Activated CD8-positive, alpha-beta memory T cell treated with anti-CD3 and anti-CD28 coated beads for 4 hours (primary cell): ENCODE results near the gene GPR35.

Experiments
- DNase-seq, 2 donors: peaks; one replicate each; pipeline ENCODE4 v3.0.0-alpha.2; 2020; ENCODE audit warnings: low read depth in 2 of 2

The GPR35 gene, protein sequence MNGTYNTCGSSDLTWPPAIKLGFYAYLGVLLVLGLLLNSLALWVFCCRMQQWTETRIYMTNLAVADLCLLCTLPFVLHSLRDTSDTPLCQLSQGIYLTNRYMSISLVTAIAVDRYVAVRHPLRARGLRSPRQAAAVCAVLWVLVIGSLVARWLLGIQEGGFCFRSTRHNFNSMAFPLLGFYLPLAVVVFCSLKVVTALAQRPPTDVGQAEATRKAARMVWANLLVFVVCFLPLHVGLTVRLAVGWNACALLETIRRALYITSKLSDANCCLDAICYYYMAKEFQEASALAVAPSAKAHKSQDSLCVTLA

DNA sequence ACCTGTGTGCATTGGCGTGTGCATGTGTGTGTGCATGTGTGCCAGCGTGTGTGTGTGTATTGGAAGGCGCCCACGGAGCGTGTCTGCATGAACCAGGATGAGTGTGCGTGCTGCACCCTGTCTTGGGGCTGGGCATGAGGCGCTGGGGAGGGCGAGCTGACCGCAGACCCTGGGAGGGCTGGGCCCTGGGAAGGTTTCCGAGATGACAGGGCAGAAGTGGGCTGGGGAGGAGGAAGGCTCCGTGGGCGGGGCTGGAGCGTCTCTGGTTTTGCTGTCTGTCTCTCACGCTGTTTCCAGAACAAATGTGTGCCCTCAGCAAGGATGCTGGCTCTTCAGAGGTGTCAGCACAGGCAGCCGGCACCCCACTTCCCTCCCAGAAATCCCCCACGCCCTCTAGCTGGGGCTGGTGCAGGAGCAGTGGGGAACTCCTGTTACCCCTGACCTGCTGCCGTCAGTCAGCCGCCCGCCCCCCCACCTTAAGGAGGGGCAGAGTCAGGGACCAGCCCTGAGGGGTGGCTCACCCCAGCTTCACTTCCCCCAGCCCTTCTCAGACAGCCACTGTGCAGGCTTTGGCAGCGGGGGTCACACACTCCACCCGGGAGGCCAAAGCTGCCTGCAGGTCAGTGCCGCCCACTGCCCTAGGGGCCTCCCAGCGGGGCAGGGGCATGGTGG, at the start of gene GPR35:
Gene GPR35, plus strand, starts transcription at position 531 of the 672 bp plus-strand sequence. CDS start 4,473 bp downstream, outside the sequence.
- peak; percentile 60 to 70 for DNase-seq

DNA sequence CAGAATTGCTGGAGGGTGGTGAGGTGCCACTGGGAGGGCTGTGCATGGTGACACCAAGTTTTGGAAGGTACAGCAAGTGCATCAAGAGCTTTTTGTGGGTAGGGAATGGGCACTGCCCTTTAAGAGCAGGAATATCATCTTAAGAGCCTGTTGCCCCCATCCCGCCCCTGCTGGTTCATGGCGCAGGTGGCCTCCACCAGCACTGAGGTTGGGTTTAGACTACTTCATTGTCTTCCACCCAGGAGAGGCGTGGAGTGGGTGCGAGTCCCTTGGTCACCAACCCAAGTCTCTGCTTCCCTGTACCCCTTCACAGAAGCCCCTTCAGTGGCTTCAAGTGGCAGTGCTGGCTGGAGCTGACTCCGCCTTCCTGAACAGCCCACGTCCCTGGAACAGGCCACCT, 49.2 kb upstream of the GPR35 start:
- DNase-seq = no peak

- DNase-seq = no peak
These were observed 48.7 kb upstream of the GPR35 start for GRCh38 chr2:240576436-240577205.

DNA sequence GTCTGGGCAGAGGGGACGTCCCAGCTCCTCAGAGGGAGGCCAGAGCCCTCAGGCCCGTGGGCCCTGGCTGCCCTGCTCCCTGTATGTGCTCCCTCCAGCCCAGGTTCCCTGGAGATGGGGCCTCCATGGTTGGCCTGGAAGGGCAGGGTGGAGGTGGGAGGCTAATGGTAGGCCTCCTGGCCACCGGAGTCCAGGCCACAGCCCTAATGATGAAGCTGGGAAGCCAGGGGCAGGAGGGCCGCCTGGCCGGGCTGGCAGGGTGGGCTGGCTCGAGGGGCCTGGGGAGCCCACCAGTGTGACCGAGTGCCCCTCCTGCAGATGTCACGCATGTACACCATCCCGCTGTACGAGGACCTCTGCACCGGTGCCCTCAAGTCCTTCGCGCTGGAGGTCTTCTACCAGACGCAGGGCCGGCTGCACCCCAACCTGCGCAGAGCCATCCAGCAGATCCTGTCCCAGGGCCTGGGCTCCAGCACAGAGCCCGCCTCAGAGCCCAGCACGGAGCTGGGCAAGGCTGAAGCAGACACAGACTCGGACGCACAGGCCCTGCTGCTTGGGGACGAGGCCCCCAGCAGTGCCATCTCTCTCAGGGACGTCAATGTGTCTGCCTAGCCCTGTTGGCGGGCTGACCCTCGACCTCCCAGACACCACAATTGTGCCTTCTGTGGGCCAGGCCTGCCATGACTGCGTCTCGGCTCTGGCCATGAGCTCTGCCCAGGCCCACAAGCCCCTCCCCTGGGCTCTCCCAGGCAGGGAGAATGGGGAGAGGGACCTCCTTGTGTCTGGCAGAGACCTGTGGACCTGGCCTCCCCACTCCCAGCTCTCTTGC, 47.8 kb upstream of the GPR35 start:
- no peak for DNase-seq

DNA sequence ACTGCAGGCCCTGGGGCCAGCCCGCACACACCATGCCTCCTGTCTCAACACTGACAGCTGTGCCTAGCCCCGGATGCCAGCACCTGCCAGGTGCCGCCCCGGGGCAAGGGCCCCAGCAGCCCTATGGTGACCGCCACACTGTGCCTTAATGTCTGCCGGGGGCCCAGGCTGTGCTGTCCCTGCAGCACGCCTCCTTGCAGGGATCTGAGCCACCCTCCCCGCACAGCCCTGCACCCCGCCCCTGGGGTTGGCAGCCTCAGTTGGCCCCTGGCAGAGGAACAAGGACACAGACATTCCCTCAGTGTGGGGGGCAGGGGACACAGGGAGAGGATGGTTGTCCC, 47.2 kb upstream of the GPR35 start:
- no peak for DNase-seq

DNA sequence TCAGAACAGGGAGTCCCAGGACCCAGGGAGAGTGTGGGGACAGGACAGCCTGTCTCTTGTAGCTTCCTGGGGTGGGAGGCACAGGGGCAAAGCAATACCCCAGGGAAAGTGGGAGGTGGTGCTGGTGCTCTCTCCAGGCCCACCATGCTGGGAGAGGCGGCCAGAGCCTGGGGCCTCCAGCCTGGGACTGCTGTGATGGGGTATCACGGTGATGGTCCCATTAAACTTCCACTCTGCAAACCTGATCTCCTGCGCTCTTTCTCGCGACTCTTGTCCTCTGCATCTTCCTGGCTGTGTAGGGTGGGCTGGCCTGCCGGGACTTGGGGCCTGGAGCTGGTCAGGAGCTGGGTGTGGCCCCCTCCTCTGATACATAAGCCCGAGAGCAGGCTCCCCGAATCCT, 46.8 kb upstream of the GPR35 start:
- DNase-seq = no peak

DNA sequence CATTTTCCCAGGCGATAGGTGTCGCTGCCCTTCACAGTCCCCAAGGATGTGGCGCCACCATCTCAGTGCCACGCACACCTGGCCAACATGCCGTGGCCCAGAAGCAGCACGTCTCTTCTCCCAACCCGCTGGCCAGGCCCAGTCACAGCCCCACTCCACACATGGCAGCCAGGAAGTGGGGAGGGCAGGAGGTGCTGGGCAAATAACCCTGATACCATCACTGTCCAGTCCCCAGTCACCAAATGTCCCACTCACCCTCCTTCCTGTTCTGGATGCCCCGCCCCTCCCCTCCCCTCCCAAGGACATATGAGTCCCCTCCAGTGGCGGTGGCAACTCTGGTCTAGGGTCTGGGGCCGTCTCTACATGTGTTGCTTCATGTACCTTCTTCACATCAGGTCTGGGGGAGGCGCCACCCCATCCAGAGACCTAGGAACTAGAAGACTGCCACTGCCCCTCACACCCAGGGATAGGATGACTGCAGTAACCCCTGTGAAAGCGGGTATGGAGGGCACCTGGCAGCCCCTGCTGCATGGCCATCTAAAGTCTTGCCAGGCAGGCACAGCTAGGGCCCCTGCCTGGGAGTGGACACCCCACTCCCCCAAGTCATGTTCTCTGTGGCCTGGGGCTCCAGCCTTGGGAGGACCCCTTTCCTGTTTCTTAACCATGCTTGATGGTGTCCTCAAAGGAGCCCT, 46.1 kb upstream of the GPR35 start:
- DNase-seq = no peak

- peak in 1 of 2 donors; percentile 48 for DNase-seq
These were observed 45.3 kb upstream of the GPR35 start for GRCh38 chr2:240579771-240580614.

- no peak for DNase-seq
These were observed 43.5 kb upstream of the GPR35 start for GRCh38 chr2:240581811-240582210.

DNA sequence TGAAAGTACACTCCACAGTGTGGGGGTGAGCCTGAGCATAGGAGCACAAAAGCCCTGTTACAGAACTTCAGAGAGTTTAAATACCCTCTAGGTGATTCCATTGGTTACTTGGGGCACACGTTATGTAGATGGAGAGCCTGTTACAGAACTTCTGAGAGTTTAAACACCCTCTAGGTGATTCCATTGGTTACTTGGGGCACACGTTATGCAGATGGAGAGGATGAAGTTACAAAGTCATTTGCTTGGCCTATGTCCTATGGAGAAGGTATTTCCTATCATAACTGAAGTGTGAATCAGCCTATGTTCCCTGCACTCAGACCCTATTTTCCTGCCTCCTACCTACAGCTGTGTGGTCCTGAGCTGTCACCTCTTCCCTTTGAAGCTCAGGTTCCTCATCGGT, 42.5 kb upstream of the GPR35 start:
- DNase-seq = no peak

GRCh38 chr2:240583774-240584173, 41.5 kb upstream of the GPR35 start:
- no peak for DNase-seq

DNA sequence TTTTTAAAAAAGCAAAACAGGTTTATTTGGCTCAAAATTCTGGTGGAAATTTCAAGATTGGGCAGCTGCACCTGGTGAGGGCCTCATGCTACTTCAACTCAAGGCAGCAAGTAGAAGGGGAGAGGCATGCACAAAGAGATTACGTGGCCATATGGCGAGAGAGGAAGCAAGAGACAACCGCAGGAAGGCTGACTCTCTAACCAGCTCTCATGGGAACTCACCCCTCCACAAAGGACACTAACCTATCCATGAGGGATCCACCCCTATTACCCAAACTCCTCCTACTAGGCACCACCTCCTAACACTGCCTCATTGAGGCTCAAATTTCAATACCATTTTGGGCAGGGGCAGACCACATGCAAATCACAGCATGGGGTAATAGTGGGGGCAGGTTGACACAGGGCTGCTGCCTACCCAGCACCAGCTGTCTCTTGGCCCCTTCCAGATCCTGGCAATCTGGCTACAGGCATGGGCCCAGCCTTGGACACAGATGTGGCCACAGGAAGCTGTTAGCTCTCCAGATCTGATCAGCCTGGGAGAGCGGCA, 40.7 kb upstream of the GPR35 start:
- DNase-seq = no peak

DNA sequence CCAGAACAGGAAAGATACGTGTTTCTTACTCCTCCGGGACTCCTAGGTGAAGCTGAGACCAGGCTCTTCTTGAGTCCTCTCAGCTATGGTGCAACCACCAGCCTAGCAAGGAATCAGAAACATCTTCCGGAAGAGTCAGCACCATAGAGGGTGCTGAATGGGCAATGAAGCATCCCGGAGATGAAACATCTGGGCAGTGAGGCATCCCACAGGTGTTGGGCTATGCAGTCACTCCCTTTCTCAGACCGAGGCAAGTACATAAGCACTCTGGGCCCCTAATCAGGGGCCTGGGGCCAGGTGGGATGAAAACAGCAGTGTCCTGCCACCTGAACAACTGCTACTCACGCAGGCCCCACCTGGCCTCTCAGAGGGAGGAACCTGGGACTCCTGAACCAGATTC, 40.2 kb upstream of the GPR35 start:
- DNase-seq = no peak

- no peak for DNase-seq
These were observed 39.5 kb upstream of the GPR35 start for GRCh38 chr2:240585681-240586197.

DNA sequence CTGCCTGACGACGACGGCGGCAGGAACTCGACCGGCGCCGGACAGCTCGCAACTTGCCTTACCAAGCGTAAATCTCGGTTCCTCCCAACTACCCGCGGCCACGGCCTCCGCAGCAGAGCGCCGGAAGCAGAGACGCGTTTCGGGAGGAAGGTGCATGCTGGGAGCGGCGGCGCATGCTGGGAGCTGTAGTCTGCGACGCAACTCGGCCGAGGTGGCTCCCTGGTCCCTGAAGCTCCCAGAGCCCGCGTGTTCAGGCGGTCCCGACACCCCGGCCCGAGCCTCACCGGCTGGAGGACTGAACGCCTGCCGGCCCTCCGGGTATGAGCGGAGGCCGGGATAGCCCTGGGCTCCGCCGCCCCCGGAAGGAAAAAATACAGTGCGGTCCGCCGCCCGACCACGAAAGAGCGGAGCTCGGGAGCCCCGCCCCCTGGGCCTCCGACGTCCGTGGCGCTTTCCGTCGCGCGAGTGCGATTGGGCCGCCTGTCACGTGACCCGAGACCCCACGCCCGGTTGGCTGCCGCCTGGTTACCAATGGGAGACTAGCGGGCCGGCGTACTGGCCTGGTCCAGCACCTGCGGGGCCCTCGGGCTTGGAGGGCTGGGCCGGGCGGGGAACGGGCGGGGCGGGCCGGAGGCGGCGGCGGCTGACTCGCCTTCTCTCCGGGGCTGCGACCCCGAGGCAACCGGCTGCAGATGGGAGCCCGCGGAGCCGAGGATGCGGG, 38.9 kb upstream of the GPR35 start, which contains the start of gene CAPN10:
Gene CAPN10, plus strand, starts transcription at position 537 of the 721 bp plus-strand sequence. Its CDS starts 178 bp downstream, at position 715.
- DNase-seq = peak; percentile 94 to 95

GRCh38 chr2:240586919-240587800, 38.1 kb upstream of the GPR35 start:
- DNase-seq = peak in 1 of 2 donors; percentile 16

- DNase-seq = no peak
These were observed 37.1 kb upstream of the GPR35 start for GRCh38 chr2:240588006-240588655.
